GM12892 (cell line): ENCODE results near the gene CD300LG.

ENCODE experiments used
- POLR2A ChIP-seq: IDR thresholded peaks from 2 replicates; pipeline ENCODE4 v1.6.1; 2011; ENCODE audit warnings: low read depth, low read length, control low read depth
- POLR2AphosphoS5 ChIP-seq: IDR thresholded peaks from 2 replicates; pipeline ENCODE4 v1.6.1; 2011; ENCODE audit warnings: low read depth, low read length, control low read depth
- TAF1 ChIP-seq: IDR thresholded peaks from 2 replicates; pipeline ENCODE4 v1.6.1; 2011; ENCODE audit warnings: low read depth, mild to moderate bottlenecking, control low read depth, low read length, borderline replicate concordance

- TF ChIP-seq TAF1, result no peak
- no peak for TF ChIP-seq POLR2AphosphoS5
- TF ChIP-seq POLR2A, result no peak
These were observed 41.9 kb upstream of the CD300LG start for GRCh38 chr17:43805117-43805516.
